Neural progenitor cell (in vitro differentiated cells): ENCODE data around the gene LRRTM4. TPM values are rescaled to one million over a fixed set of nuclear protein-coding genes. Genes with fewer than 3 reads are reported as not detected.
A peak's percentile ranks its signal among the peaks of the same experiment; 100 is the strongest.

Experiments used
- DNase-seq: peaks from one replicate; pipeline ENCODE4 v3.0.0-alpha.2; 2016; ENCODE audit warnings: low spot score
- H2AFZ ChIP-seq: fragments of 200-600 bp; sonication (generic); replicated peaks from 2 replicates; pipeline ENCODE4 v1.6.1; 2016; ENCODE audit warnings: antibody characterized with exemption
- H3F3A ChIP-seq: fragments of 200-600 bp; sonication (generic); 2 replicates; pipeline ENCODE4 v1.6.1; 2016; ENCODE audit warnings: antibody characterized with exemption, low read depth
- H3K27ac ChIP-seq: fragments of 200-600 bp; sonication (generic); 2 replicates; pipeline ENCODE4 v1.5.1; 2016; ENCODE audit warnings: mild to moderate bottlenecking
- H3K27me3 ChIP-seq: fragments of 200-600 bp; sonication (generic); 2 replicates; pipeline ENCODE4 v1.6.1; 2016; ENCODE audit warnings: mild to moderate bottlenecking, moderate library complexity
- H3K36me3 ChIP-seq: fragments of 200-600 bp; sonication (generic); 2 replicates; pipeline ENCODE4 v1.5.1; 2016
- H3K4me1 ChIP-seq: fragments of 200-600 bp; sonication (generic); 2 replicates; pipeline ENCODE4 v1.6.1; 2016; ENCODE audit warnings: mixed run types
- H3K4me2 ChIP-seq: fragments of 200-600 bp; sonication (generic); 2 replicates; pipeline ENCODE4 v1.6.1; 2016
- H3K4me3 ChIP-seq: fragments of 200-600 bp; sonication (generic); 2 replicates; pipeline ENCODE4 v1.5.1; 2016
- H3K79me2 ChIP-seq: fragments of 200-600 bp; sonication (generic); 2 replicates; pipeline ENCODE4 v1.6.1; 2016; ENCODE audit warnings: low read depth
- H3K9ac ChIP-seq: fragments of 200-600 bp; sonication (generic); 2 replicates; pipeline ENCODE4 v1.6.1; 2016
- H3K9me3 ChIP-seq: fragments of 200-600 bp; sonication (generic); 2 replicates; pipeline ENCODE4 v1.5.1; 2016; ENCODE audit warnings: low read depth
- H4K20me1 ChIP-seq: fragments of 200-600 bp; sonication (generic); 2 replicates; pipeline ENCODE4 v1.6.1; 2016; ENCODE audit warnings: low read depth
- H3K27ac Mint-ChIP-seq: 3 replicates; pipeline ENCODE4 v1.8.0; 2021; ENCODE audit warnings: mixed read lengths
- H3K27me3 Mint-ChIP-seq: 2 replicates; pipeline ENCODE4 v1.8.0; 2022; ENCODE audit warnings: low read depth, mild to moderate bottlenecking, inconsistent platforms, moderate library complexity, mixed read lengths; ENCODE audit not compliant: insufficient read depth
- H3K36me3 Mint-ChIP-seq: 3 replicates; pipeline ENCODE4 v1.8.0; 2021; ENCODE audit warnings: mixed read lengths
- H3K4me1 Mint-ChIP-seq: 3 replicates; pipeline ENCODE4 v1.8.0; 2021; ENCODE audit warnings: mixed read lengths
- H3K4me3 Mint-ChIP-seq: 3 replicates; pipeline ENCODE4 v1.8.0; 2021; ENCODE audit warnings: mild to moderate bottlenecking, moderate library complexity, mixed read lengths
- H3K9me3 Mint-ChIP-seq: 3 replicates; pipeline ENCODE4 v1.8.0; 2020; ENCODE audit warnings: mixed read lengths
- EZH2 ChIP-seq: fragments of 200-600 bp; sonication (generic); IDR thresholded peaks from 2 replicates; pipeline ENCODE4 v1.6.1; 2017; ENCODE audit warnings: antibody characterized with exemption, mild to moderate bottlenecking, moderate library complexity
- EZH2phosphoT487 ChIP-seq: fragments of 200-600 bp; sonication (generic); IDR thresholded peaks from 2 replicates; pipeline ENCODE4 v1.6.1; 2017; ENCODE audit warnings: antibody characterized with exemption
- total RNA-seq: library from RNA; depleted of rRNA; stranded (reverse); fragments of >200 nt; gene quantifications from 2 replicates; pipeline ENCODE4 v1.2.3, GENCODE V29; 2015; ENCODE audit warnings: low replicate concordance
- TF ChIP-seq, protein P1 (sequence below): fragments of 200-600 bp; sonication (generic); IDR thresholded peaks from 2 replicates; pipeline ENCODE4 v1.5.1; 2017; ENCODE audit warnings: antibody characterized with exemption, mild to moderate bottlenecking

LRRTM4 gene
- total RNA-seq, 1 donor from 2014 or later, result 20.4 TPM

DNA sequence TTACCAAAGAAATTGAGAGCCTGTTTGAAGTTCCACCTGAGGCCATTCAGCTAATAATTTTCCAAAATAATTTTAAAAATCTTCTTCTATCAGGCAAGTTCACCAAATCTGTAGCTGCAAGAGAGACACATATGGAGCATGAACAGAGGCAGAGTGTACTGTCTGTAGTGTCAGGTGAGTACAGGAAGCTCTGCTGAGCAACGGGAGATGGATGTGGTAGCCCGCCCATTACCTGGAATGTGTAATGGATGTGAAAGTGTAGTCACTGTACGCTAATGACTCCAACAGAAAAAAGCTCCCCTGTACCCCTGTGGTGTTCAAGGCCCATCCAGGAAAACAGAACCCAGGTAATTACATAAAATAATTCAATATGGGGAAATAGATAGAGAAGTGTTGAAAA, 311.5 kb downstream of the LRRTM4 start:
- Histone ChIP-seq H2AFZ (no peak overlapping the region), H3K36me3 (no peaks in the 10 kb centered on the region), H3K4me2 (peak overlapping the region; percentile 49), H3K4me1 (peaks cover 28% of the 10 kb centered on the region), H3K9me3 (no peaks in the 10 kb centered on the region), H4K20me1 (no peaks in the 10 kb centered on the region), H3K27ac (peak overlapping the region; percentile 62), H3K4me3 (no peak overlapping the region), H3K79me2 (no peaks in the 10 kb centered on the region), H3F3A (peaks cover 8% of the 10 kb centered on the region), H3K9ac (no peak overlapping the region), H3K27me3 (no peaks in the 10 kb centered on the region)
- no peak for DNase-seq
- no peak overlapping the region for H3K27ac Mint-ChIP-seq
- no peaks in the 10 kb centered on the region for H3K9me3 Mint-ChIP-seq
- no peaks in the 10 kb centered on the region for H3K27me3 Mint-ChIP-seq
- TF ChIP-seq EZH2phosphoT487 (no peak), EZH2 (no peak)
- TF ChIP-seq, protein P1, sequence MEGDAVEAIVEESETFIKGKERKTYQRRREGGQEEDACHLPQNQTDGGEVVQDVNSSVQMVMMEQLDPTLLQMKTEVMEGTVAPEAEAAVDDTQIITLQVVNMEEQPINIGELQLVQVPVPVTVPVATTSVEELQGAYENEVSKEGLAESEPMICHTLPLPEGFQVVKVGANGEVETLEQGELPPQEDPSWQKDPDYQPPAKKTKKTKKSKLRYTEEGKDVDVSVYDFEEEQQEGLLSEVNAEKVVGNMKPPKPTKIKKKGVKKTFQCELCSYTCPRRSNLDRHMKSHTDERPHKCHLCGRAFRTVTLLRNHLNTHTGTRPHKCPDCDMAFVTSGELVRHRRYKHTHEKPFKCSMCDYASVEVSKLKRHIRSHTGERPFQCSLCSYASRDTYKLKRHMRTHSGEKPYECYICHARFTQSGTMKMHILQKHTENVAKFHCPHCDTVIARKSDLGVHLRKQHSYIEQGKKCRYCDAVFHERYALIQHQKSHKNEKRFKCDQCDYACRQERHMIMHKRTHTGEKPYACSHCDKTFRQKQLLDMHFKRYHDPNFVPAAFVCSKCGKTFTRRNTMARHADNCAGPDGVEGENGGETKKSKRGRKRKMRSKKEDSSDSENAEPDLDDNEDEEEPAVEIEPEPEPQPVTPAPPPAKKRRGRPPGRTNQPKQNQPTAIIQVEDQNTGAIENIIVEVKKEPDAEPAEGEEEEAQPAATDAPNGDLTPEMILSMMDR, result no peak
- H3K4me3 Mint-ChIP-seq, result no peak overlapping the region
- peaks cover 11% of the 10 kb centered on the region for H3K4me1 Mint-ChIP-seq
- no peaks in the 10 kb centered on the region for H3K36me3 Mint-ChIP-seq

DNA sequence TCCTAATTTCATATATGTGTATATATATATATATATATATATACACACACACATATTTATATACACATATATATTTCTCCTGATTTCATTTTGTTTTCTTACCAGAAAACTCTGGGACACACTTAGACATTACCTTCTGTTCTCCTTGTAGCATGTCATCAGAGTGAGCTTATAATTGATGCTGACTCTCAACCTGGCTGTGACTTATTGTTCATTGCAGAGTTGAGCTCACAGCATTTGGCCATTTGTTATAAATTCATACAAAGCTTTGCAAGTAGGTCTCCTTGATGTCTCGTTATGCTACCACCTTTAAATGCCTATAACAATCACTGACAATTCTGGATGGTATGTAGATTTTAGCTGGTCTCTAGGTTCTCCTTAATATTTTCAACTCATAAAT, 314.8 kb downstream of the LRRTM4 start:
- H3K27ac ChIP-seq, result no peak overlapping the region
- no peaks in the 10 kb centered on the region for H3K27me3 Mint-ChIP-seq
- no peaks in the 10 kb centered on the region for H3K9me3 Mint-ChIP-seq
- H2AFZ ChIP-seq, result no peak overlapping the region
- H3K4me1 ChIP-seq, result peaks cover 28% of the 10 kb centered on the region
- H3K4me3 ChIP-seq, result no peak overlapping the region
- H3K27me3 ChIP-seq, result no peaks in the 10 kb centered on the region
- no peak overlapping the region for H3K4me3 Mint-ChIP-seq
- no peaks in the 10 kb centered on the region for H3K36me3 Mint-ChIP-seq
- H3K79me2 ChIP-seq, result no peaks in the 10 kb centered on the region
- H3K27ac Mint-ChIP-seq, result no peak overlapping the region
- H3K9me3 ChIP-seq, result no peaks in the 10 kb centered on the region
- H3K9ac ChIP-seq, result no peak overlapping the region
- H3K4me1 Mint-ChIP-seq, result peaks cover 7% of the 10 kb centered on the region
- TF ChIP-seq, protein P1, result no peak
- TF ChIP-seq EZH2phosphoT487 (no peak), EZH2 (no peak)
- DNase-seq, result no peak
- H3F3A ChIP-seq, result peaks cover 8% of the 10 kb centered on the region
- H4K20me1 ChIP-seq, result no peaks in the 10 kb centered on the region
- no peaks in the 10 kb centered on the region for H3K36me3 ChIP-seq
- no peak overlapping the region for H3K4me2 ChIP-seq

DNA sequence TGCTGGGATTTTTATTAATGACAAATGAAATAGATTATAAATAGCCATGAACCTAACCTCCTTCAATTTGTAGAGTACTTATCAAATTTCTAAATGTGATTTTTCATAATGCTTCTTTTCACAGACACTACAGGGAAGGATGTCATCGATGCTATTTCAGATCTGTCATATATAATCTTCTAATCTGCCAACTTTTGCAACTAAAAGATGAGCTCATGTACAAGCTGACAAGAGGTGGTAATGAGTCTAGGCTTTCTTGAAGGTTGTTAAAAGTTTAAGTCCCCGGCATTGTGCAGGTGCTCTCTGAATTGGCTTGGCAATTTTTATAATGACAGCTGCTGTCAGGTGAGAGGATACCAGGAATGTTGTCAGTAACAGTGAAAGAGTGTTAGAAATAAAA, 320.4 kb downstream of the LRRTM4 start:
- Histone ChIP-seq H3F3A (no peaks in the 10 kb centered on the region), H3K27me3 (no peaks in the 10 kb centered on the region), H3K4me3 (no peak overlapping the region), H3K27ac (no peak overlapping the region), H2AFZ (no peak overlapping the region), H3K4me1 (no peaks in the 10 kb centered on the region), H3K79me2 (no peaks in the 10 kb centered on the region), H3K9me3 (no peaks in the 10 kb centered on the region), H3K9ac (no peak overlapping the region), H3K36me3 (no peaks in the 10 kb centered on the region), H4K20me1 (no peaks in the 10 kb centered on the region), H3K4me2 (no peak overlapping the region)
- H3K36me3 Mint-ChIP-seq, result no peaks in the 10 kb centered on the region
- no peak for DNase-seq
- H3K4me1 Mint-ChIP-seq, result no peaks in the 10 kb centered on the region
- H3K27me3 Mint-ChIP-seq, result no peaks in the 10 kb centered on the region
- no peak overlapping the region for H3K27ac Mint-ChIP-seq
- no peak for TF ChIP-seq EZH2
- TF ChIP-seq EZH2phosphoT487, result no peak
- TF ChIP-seq, protein P1, result no peak
- no peak overlapping the region for H3K4me3 Mint-ChIP-seq
- H3K9me3 Mint-ChIP-seq, result no peaks in the 10 kb centered on the region

DNA sequence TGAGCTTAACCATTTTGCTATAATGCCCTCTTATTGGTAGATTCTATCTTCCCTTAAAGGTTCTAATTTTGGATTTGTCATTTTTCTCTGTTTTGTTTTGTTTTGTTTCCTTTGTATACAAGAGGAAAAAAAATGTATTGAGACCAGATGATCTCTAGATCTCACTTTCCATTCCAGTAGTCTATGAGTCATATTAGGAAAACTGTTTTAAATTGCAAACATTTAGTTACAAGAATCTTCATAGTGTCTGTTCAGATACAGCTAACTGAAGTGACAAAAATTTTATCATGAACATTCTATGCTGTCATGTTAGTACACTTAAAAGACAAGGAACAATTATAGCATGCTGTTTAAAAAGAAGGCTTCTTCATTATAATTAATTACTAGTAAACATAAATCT, 322.8 kb downstream of the LRRTM4 start:
- Histone ChIP-seq H3K27me3 (no peaks in the 10 kb centered on the region), H3K9ac (no peak overlapping the region), H3K27ac (no peak overlapping the region), H3F3A (no peaks in the 10 kb centered on the region), H2AFZ (no peak overlapping the region), H3K4me1 (no peaks in the 10 kb centered on the region), H3K79me2 (no peaks in the 10 kb centered on the region), H3K9me3 (no peaks in the 10 kb centered on the region), H3K4me2 (no peak overlapping the region), H3K36me3 (no peaks in the 10 kb centered on the region), H3K4me3 (no peak overlapping the region), H4K20me1 (no peaks in the 10 kb centered on the region)
- Mint-ChIP-seq H3K9me3 (no peaks in the 10 kb centered on the region), H3K4me3 (no peak overlapping the region), H3K4me1 (no peaks in the 10 kb centered on the region), H3K36me3 (no peaks in the 10 kb centered on the region), H3K27me3 (no peaks in the 10 kb centered on the region), H3K27ac (no peak overlapping the region)
- no peak for DNase-seq
- TF ChIP-seq EZH2 (no peak), EZH2phosphoT487 (no peak)
- TF ChIP-seq, protein P1, result no peak
